PFSK-1 (cell line): ENCODE results near the gene INPP5A.

ENCODE experiments used
- POLR2AphosphoS5 ChIP-seq: IDR thresholded peaks from 2 replicates; pipeline ENCODE4 v1.6.1; 2012; ENCODE audit warnings: low read depth, mild to moderate bottlenecking, control low read depth, low read length, moderate library complexity
- REST ChIP-seq, 2 experiments: IDR thresholded peaks; 2 replicates each; pipeline versions ENCODE4 v1.6.1 to v1.8.0; 2011 to 2012; ENCODE audit warnings: low read depth in 2 of 2, low read length in 2 of 2, control low read depth in 1 of 2, inconsistent platforms in 1 of 2, mild to moderate bottlenecking in 1 of 2, moderate library complexity in 1 of 2; ENCODE audit not compliant: insufficient read depth in 1 of 2
- SIN3A ChIP-seq: IDR thresholded peaks from 2 replicates; pipeline ENCODE4 v1.6.1; 2012; ENCODE audit warnings: mild to moderate bottlenecking, low read length, moderate library complexity, borderline replicate concordance; ENCODE audit not compliant: insufficient read depth

- TF ChIP-seq SIN3A, result no peak
- TF ChIP-seq REST (IDR thresholded peaks at IDR 0.05; ENCODE audit: insufficient read depth in 1 of 2, low read depth in 2 of 2, low read length in 2 of 2), result no peak
- no peak for TF ChIP-seq POLR2AphosphoS5
Observed at GRCh38 chr10:132489704-132490534, 47.7 kb upstream of the INPP5A start.
